ENCODE results near the gene SERBP1. TPM values are rescaled to one million over a fixed set of nuclear protein-coding genes. Genes with fewer than 3 reads are reported as not detected.

Gene SERBP1
- total and polyA plus RNA-seq, 2 of the 8 experiments (the other 6 are each of a cell fraction or from before 2014, with no cell fraction given) = 229 to 536 TPM

- Histone ChIP-seq H3K4me3 (ENCODE audit: extremely low read depth in 1 of 4, insufficient read depth in 2 of 4, low read depth in 3 of 4, low read length in 4 of 4) (no peak overlapping the region), H3K23me2 (ENCODE audit: low read depth, low read length) (no peaks in the 10 kb centered on the region), H3K36me3 (ENCODE audit: control insufficient read depth in 2 of 4, insufficient read depth in 4 of 4, low read length in 3 of 4) (peaks cover 32 to 100% (median 75%) of the 10 kb centered on the region in 4 experiments), H2BK5ac (ENCODE audit: low read depth, low read length) (no peak overlapping the region), H4K91ac (replicated peaks; ENCODE audit: insufficient read length, low read length) (no peak overlapping the region), H4K5ac (ENCODE audit: insufficient read length, low read depth, low read length) (no peak overlapping the region), H4K8ac (ENCODE audit: extremely low read depth, insufficient read depth, low read length) (no peak overlapping the region), H3K14ac (ENCODE audit: insufficient read length) (no peak overlapping the region), H3K23ac (ENCODE audit: insufficient read length) (no peak overlapping the region), H3K9me3 (ENCODE audit: insufficient read depth in 2 of 2, low read depth in 1 of 2, low read length in 1 of 2) (no peaks in the 10 kb centered on the region), H3K4me1 (replicated peaks in 1 of 4; ENCODE audit: control insufficient read depth in 3 of 4, insufficient read depth in 4 of 4, low read length in 3 of 4) (no peaks in the 10 kb centered on the region), H3K4ac (replicated peaks; ENCODE audit: insufficient read length, low read depth, low read length) (no peak overlapping the region), H3K18ac (ENCODE audit: extremely low read depth, low read length) (no peak overlapping the region), H2BK120ac (replicated peaks; ENCODE audit: low read depth, low read length) (no peak overlapping the region), H2BK15ac (ENCODE audit: low read length) (no peak overlapping the region), H2BK20ac (ENCODE audit: low read length) (no peak overlapping the region), H2AFZ (ENCODE audit: low read length) (no peak overlapping the region), H3K4me2 (ENCODE audit: insufficient read depth in 1 of 2, low read depth in 2 of 2, low read length in 2 of 2) (no peak overlapping the region), H3K27ac (ENCODE audit: low read depth, low read length) (no peak overlapping the region), H3K27me3 (replicated peaks in 1 of 4; ENCODE audit: control insufficient read depth in 3 of 4, extremely low read depth in 1 of 4, insufficient read depth in 3 of 4, low read length in 3 of 4) (no peaks in the 10 kb centered on the region), H3K9ac (replicated peaks in 1 of 4; ENCODE audit: extremely low read depth in 1 of 4, low read depth in 3 of 4, low read length in 3 of 4) (no peak overlapping the region), H2BK12ac (ENCODE audit: low read depth, low read length) (no peak overlapping the region), H3K79me1 (ENCODE audit: low read depth, low read length) (no peaks in the 10 kb centered on the region), H4K20me1 (replicated peaks in 1 of 2; ENCODE audit: control insufficient read depth in 1 of 2, insufficient read depth in 2 of 2, low read length in 2 of 2) (peaks cover 15 to 24% of the 10 kb centered on the region in 2 experiments), H3K79me2 (ENCODE audit: control insufficient read depth in 1 of 2, insufficient read depth in 2 of 2, low read length in 2 of 2) (peaks cover 10 to 100% of the 10 kb centered on the region in 2 experiments), H3K56ac (replicated peaks; ENCODE audit: insufficient read length, low read depth, low read length) (no peak overlapping the region), H2AK5ac (ENCODE audit: low read depth, low read length) (no peak overlapping the region)
- DNase-seq (ENCODE audit: low read depth in 1 of 2, low spot score in 2 of 2) (no peak), FAIRE-seq (no peak)
- CTCF ChIA-PET (ENCODE audit: partially characterized antibody) = interaction anchor here (0.7 to 3.8 kb wide), 5 partner anchors 58 to 80 kb away, joined by 3 to 13 read pairs (median 4); no protein-coding TSS in a partner anchor
- POLR2A ChIA-PET (ENCODE audit: partially characterized antibody) = interaction anchor here (0.6 to 7.5 kb wide), 4 partner anchors 8 to 150 kb away, joined by 3 to 153 read pairs (median 4); partner anchors contain the start of gene SERBP1
- TF ChIP-seq ZNF274 (IDR thresholded peaks at IDR 0.05; ENCODE audit: borderline replicate concordance, extremely low read depth, low read length) (no peak), CREB1 (IDR thresholded peaks at IDR 0.05) (no peak), SUZ12 (IDR thresholded peaks at IDR 0.05; ENCODE audit: low read length) (no peak), ASH2L (IDR thresholded peaks at IDR 0.05; ENCODE audit: low read length) (no peak), USF2 (IDR thresholded peaks at IDR 0.05; ENCODE audit: low read length) (no peak), PHF8 (conservative IDR thresholded peaks at IDR 0.05; ENCODE audit: low read depth, low read length) (no peak), SIX5 (IDR thresholded peaks at IDR 0.05; ENCODE audit: low read depth, low read length) (no peak), HDAC2 (IDR thresholded peaks at IDR 0.05; ENCODE audit: borderline replicate concordance in 1 of 2, low read depth in 2 of 2, low read length in 2 of 2) (no peak), CBX5 (IDR thresholded peaks at IDR 0.05; ENCODE audit: low read depth, low read length) (no peak), NRF1 (IDR thresholded peaks at IDR 0.05; ENCODE audit: low read depth, low read length) (no peak), SAP30 (IDR thresholded peaks at IDR 0.05; ENCODE audit: insufficient read depth, insufficient replicate concordance, low read length) (no peak)
Measured at GRCh38 chr1:67420835-67421492, 9.2 kb downstream of the SERBP1 start.
